Stimulated activated CD4-positive, alpha-beta T cell treated with anti-CD3 and anti-CD28 coated beads, Interleukin-15, amount 100 ng/mL, for 1 hour (primary cell): ENCODE results near the gene COG7.
"Not testable (repeated sequence)": the region's sequence is repeated elsewhere in the genome, so short reads cannot be mapped to it uniquely, and the experiment has no call there.

ENCODE experiments used
- DNase-seq, 2 donors: peaks; one replicate each; pipeline ENCODE4 v3.0.0-alpha.2; 2020; ENCODE audit warnings: low read depth in 1 of 2, low spot score in 1 of 2

The COG7 gene

GRCh38 chr16:23476289-23476688, 23.3 kb upstream of the COG7 start:
- no peak for DNase-seq

GRCh38 chr16:23469814-23470213, 16.8 kb upstream of the COG7 start:
- DNase-seq, result no peak

DNA sequence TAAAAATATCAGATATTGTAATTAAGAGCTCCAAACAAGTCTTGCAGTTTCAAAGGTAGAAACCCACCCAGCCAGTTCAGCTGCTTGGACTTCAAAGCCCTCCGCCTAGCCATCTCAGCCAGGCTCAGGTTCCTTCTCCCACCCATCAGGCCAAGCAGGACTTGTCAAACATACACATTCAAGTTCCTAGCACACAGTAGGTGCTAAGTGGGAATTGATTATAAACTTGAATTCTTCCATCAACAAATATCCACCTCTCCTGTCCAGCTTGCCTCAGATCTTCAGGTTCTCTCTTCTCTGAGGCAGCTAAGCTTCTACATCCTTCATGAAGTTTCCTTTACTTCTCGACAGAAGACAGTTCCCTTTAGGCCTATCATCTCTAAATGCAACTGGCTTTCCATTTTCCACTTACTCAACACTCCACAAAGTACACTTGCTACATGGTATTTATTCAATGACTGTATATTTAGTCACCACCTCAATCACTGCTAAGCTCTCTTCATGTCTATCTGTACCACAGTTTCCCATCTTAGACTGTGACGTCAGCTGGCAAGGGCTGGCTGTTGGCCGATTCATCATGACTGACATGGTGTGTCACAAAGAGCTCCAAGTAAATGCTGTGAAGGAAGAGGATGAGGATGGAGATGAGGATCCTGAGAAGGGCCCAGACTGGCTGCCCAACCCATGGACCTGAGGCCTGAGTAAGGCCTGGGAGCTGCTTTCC, 13.3 kb upstream of the COG7 start:
- DNase-seq, result no peak

GRCh38 chr16:23465179-23465578, 12.2 kb upstream of the COG7 start:
- no peak for DNase-seq

GRCh38 chr16:23464196-23464595, 11.2 kb upstream of the COG7 start:
- no peak for DNase-seq

DNA sequence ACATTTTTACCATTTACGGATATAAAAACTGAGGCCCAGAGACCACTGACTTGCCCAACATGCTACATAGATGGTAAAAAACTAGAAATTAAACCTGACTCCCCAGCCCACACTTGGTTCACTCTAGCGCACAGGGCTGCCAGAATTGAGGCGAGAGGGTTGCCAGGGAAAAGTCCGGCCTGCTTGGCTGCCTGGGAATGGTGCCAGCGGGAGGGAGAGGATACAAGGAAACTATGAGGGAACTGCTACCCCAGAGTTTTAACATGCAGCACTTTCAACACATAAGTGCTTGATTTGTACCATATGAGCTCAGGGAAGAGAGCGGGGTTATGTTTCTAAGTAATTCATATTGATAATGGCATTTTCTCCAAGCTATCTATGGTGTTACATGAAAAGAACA, 10.0 kb upstream of the COG7 start:
- not testable (repeated sequence) for DNase-seq

DNA sequence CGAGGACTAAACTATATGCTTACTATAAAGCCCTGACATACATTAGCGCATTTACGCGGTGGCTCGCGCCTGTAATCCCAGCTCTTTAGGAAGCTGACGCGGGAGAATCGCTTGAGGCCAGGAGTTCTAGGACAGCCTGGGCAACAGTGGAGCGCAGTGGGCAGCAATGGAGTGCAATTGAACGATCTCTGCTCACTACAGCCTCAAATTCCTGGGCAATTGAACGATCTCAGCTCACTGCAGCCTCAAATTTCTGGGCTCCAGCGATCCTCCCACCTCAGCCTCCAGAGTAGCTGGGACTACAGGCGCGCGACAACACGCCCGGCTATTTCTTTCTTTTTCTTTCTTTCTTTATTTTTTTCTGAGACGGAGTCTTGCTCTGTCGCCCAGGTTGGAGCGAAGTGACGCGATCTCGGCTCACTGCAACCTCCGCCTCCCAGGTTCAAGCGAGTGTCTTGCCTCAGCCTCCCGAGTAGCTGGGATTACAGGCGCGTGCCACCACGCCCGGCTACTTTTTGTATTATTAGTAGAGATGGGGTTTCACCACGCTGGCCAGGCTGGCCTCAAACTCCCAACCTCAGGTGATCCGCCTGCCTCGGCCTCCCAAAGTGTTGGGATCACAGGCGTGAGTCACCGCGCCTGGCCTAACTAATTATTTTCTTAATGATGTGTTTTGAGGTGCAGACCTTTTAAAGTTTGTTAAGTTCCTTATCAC, 506 bp upstream of the COG7 start:
- DNase-seq, result no peak

GRCh38 chr16:23452221-23452571, 793 bp downstream of the COG7 start:
- no peak for DNase-seq

DNA sequence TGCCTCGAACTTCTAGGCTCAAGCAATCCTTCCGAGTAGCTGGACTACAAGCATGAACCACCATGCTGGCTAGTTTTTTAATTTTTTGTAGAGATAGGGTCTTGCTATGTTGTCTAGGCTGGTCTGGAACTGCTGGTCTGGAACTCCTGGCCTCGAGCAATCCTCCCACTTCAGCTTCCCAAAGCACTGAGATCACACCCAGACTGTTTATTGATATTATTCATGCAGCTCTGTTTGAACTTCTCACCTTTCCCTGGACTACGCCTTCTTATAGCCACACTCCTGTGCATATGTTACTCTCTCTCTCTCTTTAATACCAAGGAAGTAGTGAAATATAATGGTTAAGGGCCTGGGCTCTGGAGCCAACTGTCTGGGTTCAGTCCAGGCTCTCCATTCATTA, 4.6 kb downstream of the COG7 start:
- no peak for DNase-seq

DNA sequence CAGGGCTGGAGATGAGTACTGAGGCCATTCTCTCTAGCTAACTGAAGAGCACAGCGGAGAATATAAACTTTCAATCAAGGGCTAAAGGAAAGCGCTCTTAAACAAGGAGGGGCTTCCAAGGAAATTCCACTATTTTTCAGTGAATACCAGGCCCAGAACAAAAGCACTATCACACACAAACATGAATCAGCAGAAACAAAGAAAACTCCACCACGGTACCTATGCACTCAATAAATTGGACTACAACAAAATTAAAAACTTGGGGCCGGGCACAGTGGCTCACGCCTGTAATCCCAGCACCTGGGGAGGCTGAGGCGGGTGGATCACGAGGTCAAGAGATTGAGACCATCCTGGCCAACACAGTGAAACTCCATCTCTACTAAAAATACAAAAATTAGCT, 15.4 kb downstream of the COG7 start:
- DNase-seq, result not testable (repeated sequence)

DNA sequence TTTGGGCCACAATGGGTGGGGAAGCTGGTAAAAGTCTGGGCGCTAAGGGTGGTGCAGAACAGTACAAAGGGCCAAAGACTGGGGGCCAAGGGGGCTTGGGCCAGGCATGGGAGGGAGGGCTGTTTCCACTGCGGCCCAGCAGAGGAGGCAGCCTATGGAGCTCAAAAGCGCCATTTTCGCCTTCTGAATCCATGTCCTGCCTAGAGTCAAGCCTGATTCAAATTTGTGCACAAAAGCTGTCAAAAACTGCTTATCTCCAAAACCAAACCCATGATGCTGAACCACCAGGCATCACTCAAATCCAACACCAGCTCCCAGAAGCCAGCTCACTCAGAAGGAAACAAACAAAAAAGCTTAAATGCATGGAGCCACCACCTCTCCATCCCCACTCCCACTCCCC, 16.0 kb downstream of the COG7 start:
- no peak for DNase-seq

DNA sequence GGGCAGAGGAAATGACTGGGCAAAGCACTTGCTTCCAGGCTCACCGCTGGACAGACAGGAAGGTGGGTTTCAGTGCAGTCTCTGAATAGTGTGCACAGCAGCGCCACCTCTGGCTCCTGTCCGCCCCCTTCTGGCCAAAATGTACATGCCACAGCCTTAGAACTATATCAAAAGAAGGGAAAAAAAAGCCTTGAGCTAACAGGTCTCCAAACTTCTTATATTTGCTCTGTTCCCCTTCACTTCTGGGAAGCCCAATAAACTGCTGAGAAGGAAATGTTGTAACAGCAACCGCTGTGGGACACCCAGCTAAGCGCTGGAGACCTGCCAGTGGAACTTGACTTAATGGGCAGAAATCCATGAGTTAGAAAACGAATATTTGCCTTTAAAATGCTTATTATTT, 17.5 kb downstream of the COG7 start:
- DNase-seq, result peak; percentile 19 to 43

DNA sequence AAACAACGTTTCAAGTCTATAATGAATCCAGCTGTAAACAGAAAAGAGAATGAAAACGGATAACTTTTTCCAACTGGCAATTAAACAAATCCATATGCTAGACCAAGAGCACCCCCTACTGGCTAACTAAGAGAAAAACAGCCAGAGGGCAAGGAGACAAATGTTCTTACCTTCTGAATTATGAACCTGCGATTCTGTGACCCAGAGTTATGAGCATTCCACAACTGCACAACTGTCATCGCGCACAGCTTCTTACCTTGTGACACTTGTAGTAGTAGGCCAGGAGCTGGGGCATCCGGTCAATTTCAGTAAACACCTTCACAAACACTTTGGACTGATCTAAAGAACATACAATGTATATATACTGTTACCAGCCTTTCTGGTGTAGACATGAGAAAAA, 18.6 kb downstream of the COG7 start:
- DNase-seq, result no peak

DNA sequence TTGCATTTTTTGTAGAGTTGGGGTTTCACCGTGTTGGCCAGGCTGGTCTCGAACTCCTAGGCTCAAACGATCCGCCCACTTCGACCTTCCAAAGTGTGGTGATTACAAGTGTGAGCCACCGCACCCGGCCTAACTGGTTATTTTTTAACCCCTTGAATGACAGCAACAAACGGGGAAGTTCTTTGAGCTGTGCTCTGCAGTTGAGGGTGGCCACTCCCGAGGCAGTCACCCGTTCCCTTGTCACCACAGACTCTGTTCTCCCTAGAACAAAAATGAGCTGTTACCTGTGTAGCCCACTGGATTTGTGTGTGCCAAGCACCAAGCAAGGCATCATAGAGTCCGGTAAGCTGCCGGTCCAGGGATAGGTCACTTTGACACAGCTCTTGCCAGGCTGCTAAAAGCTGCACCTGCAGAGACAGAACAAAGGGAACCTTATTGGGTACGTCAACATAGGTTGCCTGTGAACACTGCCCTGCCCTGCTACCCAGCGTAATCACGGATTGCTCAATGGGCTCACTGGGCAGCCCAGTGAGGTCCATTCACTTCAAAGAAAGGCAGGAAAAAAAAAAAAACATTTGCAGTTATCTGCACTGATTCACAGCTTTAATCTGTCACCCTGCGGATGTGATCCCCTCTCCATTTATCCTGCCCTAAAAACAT, 19.6 kb downstream of the COG7 start:
- no peak for DNase-seq

DNA sequence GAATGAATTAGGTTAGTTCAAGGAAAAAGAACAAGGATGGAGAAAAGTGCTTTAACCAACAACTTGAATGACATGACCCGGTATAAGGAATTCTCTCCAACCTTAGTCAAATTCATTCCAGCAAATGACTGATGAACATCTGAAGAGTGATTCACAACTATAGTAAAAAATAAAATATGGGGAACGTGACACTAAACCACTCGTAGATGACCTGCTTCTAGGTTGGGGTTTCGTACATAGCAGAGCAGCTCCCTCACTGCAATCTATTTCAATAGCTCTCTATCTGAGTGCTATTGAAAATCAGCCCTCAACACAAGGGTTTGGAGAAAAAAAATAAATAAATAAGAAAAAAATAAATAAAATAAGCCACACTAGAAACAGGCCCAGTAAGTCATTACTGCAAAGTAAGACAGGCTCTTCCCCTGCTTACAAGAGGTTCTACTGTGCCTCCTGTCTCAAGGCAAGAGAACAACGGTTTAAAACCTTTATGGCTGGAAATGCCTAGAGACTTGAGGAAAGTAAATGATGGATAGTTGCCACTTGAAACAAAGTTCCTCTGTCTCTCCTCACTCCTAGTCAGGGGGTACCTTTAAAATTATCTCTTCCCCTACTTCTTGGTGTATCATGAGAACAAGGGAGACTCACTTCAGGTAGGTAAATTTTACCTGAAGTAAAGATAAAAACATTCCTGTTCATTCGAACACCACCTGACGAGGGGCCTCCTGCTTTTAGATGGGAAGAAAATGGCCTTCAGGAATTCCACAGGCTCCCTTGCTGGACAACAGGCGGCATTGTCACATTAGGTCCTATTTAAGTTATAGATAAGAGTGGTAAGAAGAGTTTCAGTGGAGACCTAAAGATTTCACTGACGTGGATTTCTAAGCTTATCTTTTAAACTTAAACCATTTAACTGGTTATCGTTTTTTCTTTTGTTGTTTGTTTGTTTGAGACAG, 20.5 kb downstream of the COG7 start:
- no peak for DNase-seq

DNA sequence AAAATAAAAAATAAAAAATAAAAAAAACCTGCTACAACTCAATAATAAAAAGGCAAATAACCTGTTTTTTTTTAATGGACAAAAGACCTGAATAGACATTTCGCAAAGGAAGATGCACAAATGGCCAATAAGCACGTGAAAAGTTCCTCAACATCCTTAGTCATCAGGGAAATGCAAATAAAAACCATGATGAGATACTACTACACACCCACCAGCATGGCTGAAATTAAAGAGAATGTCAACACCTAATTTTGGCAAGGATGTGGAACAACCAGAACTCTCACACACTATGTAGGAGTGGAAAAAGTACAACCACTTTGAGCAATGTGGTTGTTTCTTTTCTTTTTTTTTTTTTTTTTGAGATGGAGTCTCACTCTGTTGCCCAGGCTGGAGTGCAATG, 24.6 kb downstream of the COG7 start:
- DNase-seq, result no peak

- no peak for DNase-seq
Observed at GRCh38 chr16:23424292-23424958, 28.6 kb downstream of the COG7 start.

GRCh38 chr16:23423496-23424049, 29.4 kb downstream of the COG7 start:
- no peak for DNase-seq

GRCh38 chr16:23420011-23420410, 33.0 kb downstream of the COG7 start:
- no peak for DNase-seq

DNA sequence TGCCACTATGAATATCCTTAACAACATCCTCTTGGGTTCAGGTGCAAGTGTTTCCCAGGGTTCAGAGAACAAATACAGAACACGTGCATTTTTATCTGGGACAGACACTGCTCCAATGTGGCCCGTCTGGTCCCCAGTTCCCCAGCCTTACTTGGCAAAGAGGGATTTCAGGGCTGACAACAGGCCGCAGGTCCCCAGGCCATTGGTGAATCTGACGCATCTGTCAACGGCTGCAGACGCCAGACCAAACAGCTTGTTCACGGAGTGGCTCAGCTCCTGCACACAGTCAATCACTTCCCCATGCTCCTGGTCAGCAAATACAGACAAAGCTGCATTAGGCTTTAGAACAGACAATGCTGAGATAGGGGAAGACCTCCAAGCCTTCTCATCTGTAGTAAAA, 36.2 kb downstream of the COG7 start:
- DNase-seq, result no peak

DNA sequence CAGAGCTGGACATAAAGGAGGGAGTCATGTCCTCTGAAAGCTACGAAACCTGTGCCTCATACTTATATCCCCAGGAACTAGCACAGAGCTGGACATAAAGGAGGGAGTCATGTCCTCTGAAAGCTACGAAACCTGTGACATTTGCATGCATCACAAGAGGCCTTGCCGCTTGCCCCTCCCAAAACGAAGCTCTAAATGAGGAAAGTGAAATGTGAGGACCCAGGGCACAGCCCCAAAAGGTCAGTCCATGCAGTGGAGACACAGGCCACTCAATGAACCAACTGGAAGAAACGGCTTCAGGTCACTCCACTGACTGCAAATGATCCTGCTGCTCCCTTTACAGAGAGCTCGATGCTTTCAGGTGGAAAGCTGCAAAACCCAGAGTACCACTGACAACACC, 38.3 kb downstream of the COG7 start:
- DNase-seq, result no peak
